Fibroblast of mammary gland (primary cell): Measurements from ENCODE around the gene FBXL14.

Experiments
- DNase-seq: peaks from one replicate; pipeline ENCODE4 v3.0.0-alpha.2; 2010; ENCODE audit warnings: low read depth
- H3K4me3 ChIP-seq: 2 replicates; pipeline ENCODE4 v1.5.1; 2011; ENCODE audit warnings: low read depth, mild to moderate bottlenecking, low read length, moderate library complexity; ENCODE audit not compliant: control insufficient read depth
- CTCF ChIP-seq: conservative IDR thresholded peaks from 2 replicates; pipeline ENCODE4 v1.5.1; 2011; ENCODE audit warnings: low read depth, low read length, inconsistent platforms; ENCODE audit not compliant: control insufficient read depth, insufficient read depth

FBXL14 gene

GRCh38 chr12:1551496-1551895 lies 42.9 kb downstream of the FBXL14 start:
- no peak for TF ChIP-seq CTCF

GRCh38 chr12:1546931-1547640 lies 47.3 kb downstream of the FBXL14 start:
- no peak overlapping the region for H3K4me3 ChIP-seq
- TF ChIP-seq CTCF = no peak
- no peak for DNase-seq

More at GRCh38 chr12:1551496-1551895, 42.9 kb downstream of the FBXL14 start:
- DNase-seq = no peak
- no peak overlapping the region for H3K4me3 ChIP-seq

- TF ChIP-seq CTCF = peak; percentile 47
- H3K4me3 ChIP-seq = no peak overlapping the region
- DNase-seq = peak; percentile 66
Observed at GRCh38 chr12:1544996-1545700, 49.2 kb downstream of the FBXL14 start.

- DNase-seq = no peak
- H3K4me3 ChIP-seq = no peak overlapping the region
- TF ChIP-seq CTCF = no peak
Observed at GRCh38 chr12:1542599-1542998, 51.8 kb downstream of the FBXL14 start.

- DNase-seq = peak; percentile 77
- H3K4me3 ChIP-seq = no peak overlapping the region
- no peak for TF ChIP-seq CTCF
Observed at GRCh38 chr12:1540690-1541089, 53.7 kb downstream of the FBXL14 start.

- DNase-seq = no peak
- no peak overlapping the region for H3K4me3 ChIP-seq
- no peak for TF ChIP-seq CTCF
Observed at GRCh38 chr12:1539135-1539534, 55.2 kb downstream of the FBXL14 start.

- no peak for DNase-seq
- TF ChIP-seq CTCF = no peak
Observed at GRCh38 chr12:1536817-1537216, 57.6 kb downstream of the FBXL14 start.

More at GRCh38 chr12:1536817-1537216, 57.6 kb downstream of the FBXL14 start:
- H3K4me3 ChIP-seq = no peak overlapping the region
